Ovary (tissue), 3 donors: ENCODE data around the gene GNPAT.

ENCODE experiments used
- EP300 ChIP-seq: sonication (generic); formaldehyde crosslinking; IDR thresholded peaks from one replicate; pipeline ENCODE4 v1.6.1; 2017; ENCODE audit warnings: antibody characterized with exemption
- POLR2A ChIP-seq: fragments of 450-650 bp; IDR thresholded peaks from one replicate; pipeline ENCODE4 v1.6.1; 2017; ENCODE audit warnings: antibody characterized with exemption, mild to moderate bottlenecking, moderate library complexity
- TF ChIP-seq, protein P1 (sequence below), 3 donors: fragments of 450-650 bp in 2 of 3; fragments of 200-600 bp in 1 of 3; IDR thresholded peaks; one replicate each; pipeline versions ENCODE4 v1.5.1 to v1.8.0; 2016 to 2022; ENCODE audit warnings: antibody characterized with exemption in 3 of 3, mild to moderate bottlenecking in 1 of 3
- donor health status: DM: no; HTN: no; CAD: no.

DNA sequence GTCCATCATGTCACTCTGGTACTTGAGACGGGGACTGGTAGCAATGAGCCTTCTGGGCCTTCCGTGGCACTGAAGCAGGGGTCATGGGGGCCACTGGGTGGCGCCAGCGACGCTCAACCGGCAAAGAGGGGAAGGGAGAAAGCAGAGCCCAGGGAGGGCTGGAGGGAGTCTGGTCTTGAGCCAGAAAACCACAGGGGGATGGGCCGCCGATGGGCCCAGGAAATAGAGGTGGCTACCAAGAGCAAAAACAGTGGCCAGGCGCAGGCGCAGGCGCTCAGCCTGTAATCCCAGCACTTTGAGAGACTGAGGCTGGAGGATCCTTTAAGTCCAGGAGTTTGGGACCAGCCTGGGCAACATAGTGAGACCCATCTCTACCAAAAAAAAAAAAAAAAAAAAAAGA lies 74.9 kb downstream of the GNPAT start:
- TF ChIP-seq, protein P1, sequence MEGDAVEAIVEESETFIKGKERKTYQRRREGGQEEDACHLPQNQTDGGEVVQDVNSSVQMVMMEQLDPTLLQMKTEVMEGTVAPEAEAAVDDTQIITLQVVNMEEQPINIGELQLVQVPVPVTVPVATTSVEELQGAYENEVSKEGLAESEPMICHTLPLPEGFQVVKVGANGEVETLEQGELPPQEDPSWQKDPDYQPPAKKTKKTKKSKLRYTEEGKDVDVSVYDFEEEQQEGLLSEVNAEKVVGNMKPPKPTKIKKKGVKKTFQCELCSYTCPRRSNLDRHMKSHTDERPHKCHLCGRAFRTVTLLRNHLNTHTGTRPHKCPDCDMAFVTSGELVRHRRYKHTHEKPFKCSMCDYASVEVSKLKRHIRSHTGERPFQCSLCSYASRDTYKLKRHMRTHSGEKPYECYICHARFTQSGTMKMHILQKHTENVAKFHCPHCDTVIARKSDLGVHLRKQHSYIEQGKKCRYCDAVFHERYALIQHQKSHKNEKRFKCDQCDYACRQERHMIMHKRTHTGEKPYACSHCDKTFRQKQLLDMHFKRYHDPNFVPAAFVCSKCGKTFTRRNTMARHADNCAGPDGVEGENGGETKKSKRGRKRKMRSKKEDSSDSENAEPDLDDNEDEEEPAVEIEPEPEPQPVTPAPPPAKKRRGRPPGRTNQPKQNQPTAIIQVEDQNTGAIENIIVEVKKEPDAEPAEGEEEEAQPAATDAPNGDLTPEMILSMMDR (IDR thresholded peaks at IDR 0.05), result no peak
- TF ChIP-seq POLR2A, result no peak
- no peak for TF ChIP-seq EP300
